ENCODE results near the gene WDR43. TPM values are rescaled to one million over a fixed set of nuclear protein-coding genes. Genes with fewer than 3 reads are reported as not detected.
A peak's percentile ranks its signal among the peaks of the same experiment; 100 is the strongest.

WDR43 gene
- polyA plus RNA-seq, 1 donor from 2014 or later: 24.4 TPM

DNA sequence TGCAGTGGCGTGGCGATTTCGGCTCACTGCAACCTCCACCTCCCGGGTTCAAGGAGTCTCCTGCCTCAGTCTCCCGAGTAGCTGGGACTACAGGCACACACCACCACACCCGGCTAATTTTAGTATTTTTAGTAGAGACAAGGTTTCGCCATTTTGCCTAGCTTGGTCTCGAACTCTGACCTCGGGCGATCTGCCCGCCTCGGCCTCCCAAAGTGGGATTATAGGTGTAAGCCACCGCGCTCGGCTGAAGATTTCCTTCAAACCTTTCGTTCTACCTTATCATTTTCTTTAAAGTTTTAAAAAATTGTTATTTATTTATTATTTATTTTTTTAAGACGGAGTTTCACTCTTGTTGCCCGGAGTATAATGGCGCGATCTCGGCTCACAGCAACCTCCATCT lies 979 bp upstream of the WDR43 start:
- Histone ChIP-seq H3K9me3 (ENCODE audit: low read length) (no peaks in the 10 kb centered on the region), H3K4me2 (ENCODE audit: low read length) (no peak overlapping the region)

DNA sequence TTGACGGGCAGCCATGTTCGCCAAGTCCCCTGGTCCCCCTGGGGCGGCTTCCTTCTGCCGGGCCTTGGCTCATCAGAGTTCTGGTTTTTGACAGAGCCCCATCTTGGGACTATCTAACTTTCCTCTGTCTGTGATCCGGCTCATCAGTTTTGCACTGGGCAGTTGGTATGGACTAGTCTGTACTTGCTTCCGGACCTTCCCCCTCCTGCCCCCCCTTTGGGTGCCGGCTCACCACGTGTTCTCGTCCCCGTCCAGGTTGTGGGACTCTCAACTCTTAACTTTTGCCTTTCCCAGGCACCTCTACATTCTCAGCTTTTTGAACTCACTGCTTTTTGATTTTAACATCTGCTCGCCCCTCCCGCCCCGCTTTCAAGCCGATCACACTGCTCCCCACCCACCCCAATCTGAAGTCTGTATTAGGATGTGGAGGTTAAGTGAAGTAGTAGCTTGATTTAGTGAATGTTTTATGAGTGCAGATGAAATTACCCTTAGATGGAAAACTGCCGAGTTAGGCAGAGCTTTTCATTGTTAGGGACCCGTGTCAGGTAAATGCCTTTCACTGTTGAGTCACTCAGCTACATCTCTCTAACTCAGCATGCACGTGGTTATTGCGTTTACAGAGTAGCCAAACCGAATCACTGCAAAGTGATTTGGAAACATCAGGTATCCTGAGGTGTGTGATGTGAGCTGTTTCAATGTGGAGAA lies 874 bp downstream of the WDR43 start:
- Histone ChIP-seq H3K9me3 (ENCODE audit: low read length) (no peaks in the 10 kb centered on the region), H3K79me2 (replicated peaks; ENCODE audit: insufficient read depth, low read length) (peaks cover 56% of the 10 kb centered on the region), H3K36me3 (ENCODE audit: insufficient read depth, low read length) (no peaks in the 10 kb centered on the region), H4K20me1 (ENCODE audit: insufficient read depth) (no peaks in the 10 kb centered on the region), H2AFZ (ENCODE audit: low read depth, low read length) (no peak overlapping the region), H3K9me2 (ENCODE audit: insufficient read depth, low read length) (no peaks in the 10 kb centered on the region), H3K4me3 (ENCODE audit: low read length) (peak overlapping the region; percentile 91), H3K27me3 (ENCODE audit: insufficient read depth, low read depth, low read length) (no peaks in the 10 kb centered on the region), H3K4me2 (ENCODE audit: low read length) (peak overlapping the region; percentile 85), H3K9ac (ENCODE audit: low read length) (peak overlapping the region; percentile 85), H3K27ac (ENCODE audit: low read length) (no peak overlapping the region), H3F3A (ENCODE audit: insufficient read depth, low read length, poor library complexity, severe bottlenecking) (no peaks in the 10 kb centered on the region)
- TF ChIP-seq POLR2AphosphoS5 (IDR thresholded peaks at IDR 0.05): no peak
- TF ChIP-seq, protein P1, sequence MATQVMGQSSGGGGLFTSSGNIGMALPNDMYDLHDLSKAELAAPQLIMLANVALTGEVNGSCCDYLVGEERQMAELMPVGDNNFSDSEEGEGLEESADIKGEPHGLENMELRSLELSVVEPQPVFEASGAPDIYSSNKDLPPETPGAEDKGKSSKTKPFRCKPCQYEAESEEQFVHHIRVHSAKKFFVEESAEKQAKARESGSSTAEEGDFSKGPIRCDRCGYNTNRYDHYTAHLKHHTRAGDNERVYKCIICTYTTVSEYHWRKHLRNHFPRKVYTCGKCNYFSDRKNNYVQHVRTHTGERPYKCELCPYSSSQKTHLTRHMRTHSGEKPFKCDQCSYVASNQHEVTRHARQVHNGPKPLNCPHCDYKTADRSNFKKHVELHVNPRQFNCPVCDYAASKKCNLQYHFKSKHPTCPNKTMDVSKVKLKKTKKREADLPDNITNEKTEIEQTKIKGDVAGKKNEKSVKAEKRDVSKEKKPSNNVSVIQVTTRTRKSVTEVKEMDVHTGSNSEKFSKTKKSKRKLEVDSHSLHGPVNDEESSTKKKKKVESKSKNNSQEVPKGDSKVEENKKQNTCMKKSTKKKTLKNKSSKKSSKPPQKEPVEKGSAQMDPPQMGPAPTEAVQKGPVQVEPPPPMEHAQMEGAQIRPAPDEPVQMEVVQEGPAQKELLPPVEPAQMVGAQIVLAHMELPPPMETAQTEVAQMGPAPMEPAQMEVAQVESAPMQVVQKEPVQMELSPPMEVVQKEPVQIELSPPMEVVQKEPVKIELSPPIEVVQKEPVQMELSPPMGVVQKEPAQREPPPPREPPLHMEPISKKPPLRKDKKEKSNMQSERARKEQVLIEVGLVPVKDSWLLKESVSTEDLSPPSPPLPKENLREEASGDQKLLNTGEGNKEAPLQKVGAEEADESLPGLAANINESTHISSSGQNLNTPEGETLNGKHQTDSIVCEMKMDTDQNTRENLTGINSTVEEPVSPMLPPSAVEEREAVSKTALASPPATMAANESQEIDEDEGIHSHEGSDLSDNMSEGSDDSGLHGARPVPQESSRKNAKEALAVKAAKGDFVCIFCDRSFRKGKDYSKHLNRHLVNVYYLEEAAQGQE (IDR thresholded peaks at IDR 0.05; ENCODE audit: borderline replicate concordance): no peak
- TF ChIP-seq SMC3 (conservative IDR thresholded peaks at IDR 0.05; ENCODE audit: poor library complexity): no peak
- no peak for TF ChIP-seq RAD21 (conservative IDR thresholded peaks at IDR 0.05)
- TF ChIP-seq EZH2 (IDR thresholded peaks at IDR 0.05; ENCODE audit: borderline replicate concordance, insufficient read depth, low read length, poor library complexity, severe bottlenecking): no peak
- TF ChIP-seq, protein P2, sequence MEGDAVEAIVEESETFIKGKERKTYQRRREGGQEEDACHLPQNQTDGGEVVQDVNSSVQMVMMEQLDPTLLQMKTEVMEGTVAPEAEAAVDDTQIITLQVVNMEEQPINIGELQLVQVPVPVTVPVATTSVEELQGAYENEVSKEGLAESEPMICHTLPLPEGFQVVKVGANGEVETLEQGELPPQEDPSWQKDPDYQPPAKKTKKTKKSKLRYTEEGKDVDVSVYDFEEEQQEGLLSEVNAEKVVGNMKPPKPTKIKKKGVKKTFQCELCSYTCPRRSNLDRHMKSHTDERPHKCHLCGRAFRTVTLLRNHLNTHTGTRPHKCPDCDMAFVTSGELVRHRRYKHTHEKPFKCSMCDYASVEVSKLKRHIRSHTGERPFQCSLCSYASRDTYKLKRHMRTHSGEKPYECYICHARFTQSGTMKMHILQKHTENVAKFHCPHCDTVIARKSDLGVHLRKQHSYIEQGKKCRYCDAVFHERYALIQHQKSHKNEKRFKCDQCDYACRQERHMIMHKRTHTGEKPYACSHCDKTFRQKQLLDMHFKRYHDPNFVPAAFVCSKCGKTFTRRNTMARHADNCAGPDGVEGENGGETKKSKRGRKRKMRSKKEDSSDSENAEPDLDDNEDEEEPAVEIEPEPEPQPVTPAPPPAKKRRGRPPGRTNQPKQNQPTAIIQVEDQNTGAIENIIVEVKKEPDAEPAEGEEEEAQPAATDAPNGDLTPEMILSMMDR (IDR thresholded peaks at IDR 0.05; ENCODE audit: poor library complexity, severe bottlenecking): no peak
- no peak for TF ChIP-seq MXI1 (conservative IDR thresholded peaks at IDR 0.05; ENCODE audit: poor library complexity, severe bottlenecking)
- no peak for TF ChIP-seq EP300 (conservative IDR thresholded peaks at IDR 0.05; ENCODE audit: poor library complexity, severe bottlenecking)
- TF ChIP-seq TAF1 (IDR thresholded peaks at IDR 0.05; ENCODE audit: low read depth): no peak

More for the DNA sequence above, 979 bp upstream of the WDR43 start:
- H2AFZ ChIP-seq (ENCODE audit: low read depth, low read length): no peak overlapping the region
- TF ChIP-seq EP300 (conservative IDR thresholded peaks at IDR 0.05; ENCODE audit: poor library complexity, severe bottlenecking) (no peak), RAD21 (conservative IDR thresholded peaks at IDR 0.05) (no peak), MXI1 (conservative IDR thresholded peaks at IDR 0.05; ENCODE audit: poor library complexity, severe bottlenecking) (no peak), EZH2 (IDR thresholded peaks at IDR 0.05; ENCODE audit: borderline replicate concordance, insufficient read depth, low read length, poor library complexity, severe bottlenecking) (no peak), SMC3 (conservative IDR thresholded peaks at IDR 0.05; ENCODE audit: poor library complexity) (no peak)
- TF ChIP-seq, protein P2 (IDR thresholded peaks at IDR 0.05; ENCODE audit: poor library complexity, severe bottlenecking): no peak
- no peak overlapping the region for H3K9ac ChIP-seq (ENCODE audit: low read length)
- H3K79me2 ChIP-seq (replicated peaks; ENCODE audit: insufficient read depth, low read length): peaks cover 39% of the 10 kb centered on the region
- H3K4me3 ChIP-seq (ENCODE audit: low read length): no peak overlapping the region
- no peak overlapping the region for H3K27ac ChIP-seq (ENCODE audit: low read length)
- H3K27me3 ChIP-seq (ENCODE audit: insufficient read depth, low read depth, low read length): no peaks in the 10 kb centered on the region
- H3K36me3 ChIP-seq (ENCODE audit: insufficient read depth, low read length): no peaks in the 10 kb centered on the region
- H4K20me1 ChIP-seq (ENCODE audit: insufficient read depth): no peaks in the 10 kb centered on the region
- no peaks in the 10 kb centered on the region for H3F3A ChIP-seq (ENCODE audit: insufficient read depth, low read length, poor library complexity, severe bottlenecking)
- H3K9me2 ChIP-seq (ENCODE audit: insufficient read depth, low read length): no peaks in the 10 kb centered on the region
